ENCODE measurements around the gene ETV3L.
"Not testable (repeated sequence)": the region's sequence is repeated elsewhere in the genome, so short reads cannot be mapped to it uniquely, and the experiment has no call there.

ETV3L gene

DNA sequence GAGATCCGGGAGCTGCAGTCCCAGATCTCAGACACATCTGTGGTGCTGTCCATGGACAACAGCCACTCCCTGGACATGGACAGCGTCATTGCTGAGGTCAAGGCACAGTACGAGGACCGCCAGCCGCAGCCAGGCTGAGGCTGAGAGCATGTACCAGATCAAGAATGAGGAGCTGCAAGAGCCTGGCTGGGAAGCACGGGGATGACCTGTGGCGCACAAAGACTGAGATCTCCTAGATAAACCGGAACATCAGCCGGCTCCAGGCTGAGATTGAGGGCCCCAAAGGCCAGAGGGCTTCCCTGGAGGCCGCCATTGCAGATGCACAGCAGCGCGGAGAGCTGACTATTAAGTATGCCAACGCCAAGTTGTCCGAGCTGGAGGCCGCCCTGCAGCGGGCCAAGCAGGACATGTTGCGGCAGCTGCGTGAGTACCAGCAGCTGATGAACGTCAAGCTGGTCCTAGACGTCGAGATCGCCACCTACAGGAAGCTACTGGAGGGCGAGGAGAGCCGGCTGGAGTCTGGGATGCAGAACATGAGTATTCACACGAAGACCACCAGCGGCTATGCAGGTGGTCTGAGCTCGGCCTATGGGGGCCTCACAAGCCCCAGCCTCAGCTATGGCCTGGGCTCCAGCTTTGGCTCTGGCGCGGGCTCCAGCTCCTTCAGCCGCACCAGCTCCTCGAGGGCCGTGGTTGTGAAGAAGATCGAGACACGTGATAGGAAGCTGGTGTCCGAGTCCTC is 25.5 kb downstream of the ETV3L start:
- peak; percentile 93 for DNase-seq

DNA sequence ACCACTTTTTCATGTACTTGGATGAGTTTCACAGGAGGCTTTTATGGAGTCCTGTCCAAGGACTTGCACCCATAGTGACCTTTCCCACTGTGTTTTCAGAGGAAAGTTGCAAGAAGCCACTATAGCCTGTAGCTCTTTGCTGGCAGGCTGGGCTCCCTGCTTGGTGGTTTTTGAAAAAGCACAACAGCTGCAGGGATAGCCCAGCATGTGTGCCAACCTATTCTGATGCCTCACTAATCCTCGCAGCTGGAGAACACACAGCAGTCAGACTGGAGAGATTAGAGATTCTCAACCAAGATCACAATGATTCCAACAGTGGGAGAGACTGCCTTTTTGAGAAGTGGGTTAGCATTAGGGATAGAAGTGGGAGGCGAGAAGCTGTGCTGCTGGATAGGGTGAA is 30.0 kb downstream of the ETV3L start:
- no peak for DNase-seq

DNA sequence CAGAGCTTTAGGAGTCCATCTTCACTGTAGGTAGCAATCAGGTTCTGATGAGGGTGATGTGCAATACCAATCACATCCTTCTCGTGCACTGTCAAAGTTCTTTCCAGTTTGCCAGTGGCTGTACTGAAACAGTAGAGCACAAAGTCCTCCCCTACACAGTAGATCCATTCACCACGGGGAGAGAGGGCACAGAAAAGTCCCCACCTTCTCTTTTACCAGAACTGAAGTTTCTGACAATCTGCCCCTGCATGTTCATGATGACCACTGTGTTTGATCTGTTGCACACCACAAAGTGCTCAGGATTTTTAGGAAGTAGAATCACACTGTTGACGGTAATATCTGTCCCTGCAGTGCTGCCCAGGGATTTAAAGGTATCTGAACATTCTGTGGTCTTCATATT is 40.4 kb downstream of the ETV3L start:
- not testable (repeated sequence) for DNase-seq

DNA sequence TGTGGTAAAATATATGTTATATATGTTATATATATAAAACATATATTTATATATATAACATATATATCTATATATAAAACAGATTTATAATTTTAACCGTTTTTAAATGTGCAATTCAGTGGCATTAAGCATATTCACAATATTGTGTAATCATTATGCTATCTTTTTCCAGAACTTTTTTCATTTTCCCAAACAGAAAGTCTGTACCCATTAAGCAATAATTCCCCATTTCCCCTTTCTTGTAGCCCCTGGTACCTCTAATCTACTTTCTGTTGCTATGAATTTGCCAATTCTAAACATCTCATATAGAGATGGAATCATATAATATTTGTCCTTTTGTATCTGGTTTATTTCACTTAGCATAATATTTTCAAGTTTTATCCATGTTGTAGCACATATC is 43.3 kb downstream of the ETV3L start:
- DNase-seq, result no peak

DNA sequence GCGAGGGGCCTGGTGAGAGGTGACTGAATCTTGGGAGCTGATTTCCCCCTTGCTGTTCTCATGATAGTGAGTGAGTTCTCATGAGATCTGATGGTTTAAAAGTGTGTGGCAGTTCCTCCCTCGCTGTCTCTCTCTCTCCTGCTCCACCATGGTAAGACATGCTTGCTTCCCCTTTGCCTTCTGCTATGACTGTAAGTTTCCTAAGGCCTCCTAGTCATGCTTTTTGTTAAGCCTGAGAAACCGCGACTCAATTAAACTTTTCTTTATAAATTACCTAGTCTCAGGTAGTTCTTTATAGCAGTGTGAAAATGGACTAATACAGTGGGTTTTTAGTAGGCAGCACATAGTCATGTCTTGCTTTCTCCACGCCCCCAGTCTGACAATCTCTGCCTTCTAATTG is 43.9 kb downstream of the ETV3L start:
- DNase-seq, result not testable (repeated sequence)

- no peak for DNase-seq
Observed at GRCh38 chr1:157050836-157051235, 48.8 kb downstream of the ETV3L start.

DNA sequence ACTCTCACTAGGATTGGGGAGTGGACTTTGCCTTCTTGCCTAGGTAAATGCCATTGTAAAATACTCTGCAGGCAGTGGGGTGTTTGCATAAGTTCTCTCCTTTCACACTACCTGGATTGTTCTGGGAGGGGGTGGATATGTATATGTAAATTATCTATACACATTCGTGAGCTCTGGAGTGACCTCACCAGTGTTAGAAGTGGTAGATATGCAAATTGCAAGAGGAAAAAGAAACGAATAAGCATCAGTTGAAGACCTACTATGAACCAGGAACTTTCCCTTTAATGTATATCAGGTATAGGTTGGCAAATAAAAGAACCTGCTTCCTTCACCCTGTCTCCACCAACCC is 52.6 kb downstream of the ETV3L start:
- no peak for DNase-seq

DNA sequence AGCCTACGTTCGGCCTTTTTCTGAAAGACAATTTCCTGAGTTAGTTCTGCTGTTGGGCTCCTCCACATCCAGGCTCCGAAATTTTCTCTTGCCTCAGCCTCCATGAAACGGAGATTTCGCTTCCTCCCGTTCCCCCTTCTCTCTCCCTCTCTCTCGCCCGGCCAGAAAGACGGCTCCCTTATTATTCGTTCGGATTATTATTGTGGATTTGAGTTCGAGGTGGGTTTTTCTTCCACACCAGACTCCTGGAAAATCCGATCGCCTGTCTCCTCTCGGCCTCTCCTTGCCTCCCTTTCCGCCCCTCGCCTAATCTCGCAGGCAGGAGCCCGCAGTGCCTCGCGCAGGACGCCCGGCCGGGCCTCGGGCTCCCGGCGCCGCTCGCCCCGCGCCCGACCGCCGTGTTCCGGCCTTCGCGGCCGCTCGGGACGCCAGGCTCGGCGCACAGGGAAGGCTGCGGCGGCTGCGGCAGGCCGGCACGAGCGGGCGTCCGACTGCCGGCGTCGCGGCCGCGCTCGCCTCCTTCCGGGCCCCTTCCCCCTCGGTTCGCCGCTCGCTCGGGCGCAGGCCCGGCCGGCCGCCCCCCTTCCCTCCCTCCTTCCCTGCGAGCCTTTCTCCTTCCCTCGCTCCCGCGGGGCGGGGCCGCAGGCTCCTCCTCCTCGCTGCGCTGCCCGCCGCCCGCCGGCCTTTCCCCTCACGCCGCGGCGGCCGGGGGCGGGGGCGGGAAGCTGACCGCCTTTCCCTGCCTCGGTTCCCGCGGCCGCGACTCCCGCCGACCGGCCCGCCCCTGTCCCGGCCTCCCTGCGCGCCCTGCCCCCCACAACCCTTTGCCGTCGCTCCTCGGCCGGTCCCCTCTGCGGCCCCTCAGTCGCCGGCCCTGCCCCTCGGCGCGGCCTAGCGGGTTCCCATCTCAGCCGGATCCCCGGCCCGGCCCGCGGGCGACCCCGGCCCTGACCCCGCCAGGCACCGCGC is 54.1 kb downstream of the ETV3L start, which contains the start of gene ARHGEF11:
Gene ARHGEF11, minus strand, starts transcription at position 493 of the 969 bp plus-strand sequence. CDS start 1,412 bp downstream, outside the sequence.
- DNase-seq, result peak; percentile 83

DNA sequence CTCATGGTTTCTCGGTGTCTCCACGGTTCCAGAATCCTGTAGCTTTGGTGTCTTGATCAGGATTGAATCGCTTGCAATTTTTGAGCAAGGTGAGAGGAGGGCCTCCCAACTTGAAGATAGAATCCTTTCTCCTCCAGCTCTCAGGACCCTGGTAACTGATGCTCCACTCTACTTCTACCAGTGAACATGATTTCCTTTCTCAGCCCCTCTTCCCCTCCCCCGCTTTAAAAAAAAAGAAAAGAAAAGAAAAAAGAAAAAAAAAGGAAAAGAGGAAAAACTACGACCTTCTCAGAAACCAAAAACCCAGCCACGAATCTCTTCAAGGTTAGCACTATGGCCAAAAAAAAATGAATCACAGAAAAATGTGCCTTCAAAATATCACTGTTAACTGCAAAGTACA is 55.3 kb downstream of the ETV3L start:
- no peak for DNase-seq

- no peak for DNase-seq
Observed at GRCh38 chr1:157043685-157044084, 55.9 kb downstream of the ETV3L start.

DNA sequence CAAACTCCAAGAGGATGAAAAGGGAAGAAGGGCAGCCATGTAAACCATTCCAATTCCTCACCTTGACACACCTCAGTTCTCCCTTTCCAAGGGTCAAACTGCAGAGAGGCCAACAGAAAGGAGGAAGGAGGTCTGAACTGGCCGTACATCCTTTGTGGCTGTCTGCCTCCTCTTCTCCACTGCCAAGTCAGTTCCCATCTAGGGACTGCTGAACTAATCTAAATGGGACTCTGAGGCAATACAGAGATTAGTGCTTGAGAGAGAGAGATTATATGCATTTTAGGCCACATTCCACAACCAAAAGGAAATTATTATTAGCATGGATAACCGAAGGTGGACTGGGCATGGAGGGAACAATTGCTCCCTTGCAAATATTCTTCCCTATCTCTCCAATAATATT is 56.8 kb downstream of the ETV3L start:
- no peak for DNase-seq

Measured in SHP77 treated with DMSO at 0.1 percent for 48 hours (cell line).